Measurements from ENCODE around the gene GRID2IP. TPM values are rescaled to one million over a fixed set of nuclear protein-coding genes. Genes with fewer than 3 reads are reported as not detected.

Gene GRID2IP
- total RNA-seq, 2 donors from 2014 or later = 0.29 TPM; not detected in 1

GRCh38 chr7:6500691-6501090, 50.6 kb downstream of the GRID2IP start:
- ATAC-seq (no peak), DNase-seq (ENCODE audit: low spot score) (no peak)
- Mint-ChIP-seq H3K4me1 (ENCODE audit: low read depth in 2 of 2) (peaks cover 0 to 5% of the 10 kb centered on the region in 2 donors), H3K9me3 (no peaks in the 10 kb centered on the region), H3K36me3 (no peaks in the 10 kb centered on the region), H3K4me3 (no peak overlapping the region), H3K27ac (no peak overlapping the region), H3K27me3 (no peaks in the 10 kb centered on the region)

GRCh38 chr7:6497994-6498393, 53.3 kb downstream of the GRID2IP start:
- Mint-ChIP-seq H3K9me3 (no peaks in the 10 kb centered on the region), H3K36me3 (no peaks in the 10 kb centered on the region), H3K4me1 (ENCODE audit: low read depth in 2 of 2) (no peaks in the 10 kb centered on the region), H3K4me3 (no peak overlapping the region), H3K27me3 (no peaks in the 10 kb centered on the region), H3K27ac (no peak overlapping the region)
- ATAC-seq (no peak), DNase-seq (ENCODE audit: low spot score) (peak; percentile 41)

- H3K4me1 Mint-ChIP-seq (ENCODE audit: low read depth in 2 of 2) = no peaks in the 10 kb centered on the region
Measured at GRCh38 chr7:6497637-6497905, 53.7 kb downstream of the GRID2IP start.

GRCh38 chr7:6496842-6497636, 54.2 kb downstream of the GRID2IP start:
- no peaks in the 10 kb centered on the region for H3K36me3 Mint-ChIP-seq
- ATAC-seq (no peak), DNase-seq (ENCODE audit: low spot score) (no peak)
- H3K27me3 Mint-ChIP-seq = no peaks in the 10 kb centered on the region
- H3K4me3 Mint-ChIP-seq = no peak overlapping the region
- no peaks in the 10 kb centered on the region for H3K9me3 Mint-ChIP-seq
- H3K27ac Mint-ChIP-seq = no peak overlapping the region
- no peaks in the 10 kb centered on the region for H3K4me1 Mint-ChIP-seq (ENCODE audit: low read depth in 2 of 2)

More at GRCh38 chr7:6497637-6497905, 53.7 kb downstream of the GRID2IP start:
- no peaks in the 10 kb centered on the region for H3K9me3 Mint-ChIP-seq
- no peak overlapping the region for H3K4me3 Mint-ChIP-seq
- ATAC-seq (no peak), DNase-seq (ENCODE audit: low spot score) (no peak)
- H3K36me3 Mint-ChIP-seq = no peaks in the 10 kb centered on the region
- H3K27ac Mint-ChIP-seq = no peak overlapping the region
- H3K27me3 Mint-ChIP-seq = no peaks in the 10 kb centered on the region

GRCh38 chr7:6495597-6496262, 55.5 kb downstream of the GRID2IP start:
- ATAC-seq (no peak), DNase-seq (ENCODE audit: low spot score) (no peak)
- Mint-ChIP-seq H3K36me3 (no peaks in the 10 kb centered on the region), H3K4me3 (no peak overlapping the region), H3K9me3 (no peaks in the 10 kb centered on the region), H3K27ac (no peak overlapping the region), H3K27me3 (peaks cover 0 to 2% of the 10 kb centered on the region in 2 donors), H3K4me1 (ENCODE audit: low read depth in 2 of 2) (no peaks in the 10 kb centered on the region)

GRCh38 chr7:6494365-6494764, 56.9 kb downstream of the GRID2IP start:
- ATAC-seq (no peak), DNase-seq (ENCODE audit: low spot score) (no peak)
- no peak overlapping the region for H3K27ac Mint-ChIP-seq
- H3K4me3 Mint-ChIP-seq = no peak overlapping the region
- peaks cover 0 to 2% of the 10 kb centered on the region in 2 donors for H3K27me3 Mint-ChIP-seq
- H3K4me1 Mint-ChIP-seq (ENCODE audit: low read depth in 2 of 2) = no peaks in the 10 kb centered on the region
- no peaks in the 10 kb centered on the region for H3K36me3 Mint-ChIP-seq
- H3K9me3 Mint-ChIP-seq = no peaks in the 10 kb centered on the region

GRCh38 chr7:6491194-6491593, 60.1 kb downstream of the GRID2IP start:
- ATAC-seq (no peak), DNase-seq (ENCODE audit: low spot score) (no peak)
- Mint-ChIP-seq H3K27ac (no peak overlapping the region), H3K36me3 (no peaks in the 10 kb centered on the region), H3K4me1 (ENCODE audit: low read depth in 2 of 2) (no peaks in the 10 kb centered on the region), H3K9me3 (no peaks in the 10 kb centered on the region), H3K4me3 (no peak overlapping the region), H3K27me3 (peaks cover 0 to 2% of the 10 kb centered on the region in 2 donors)

- peaks cover 0 to 2% of the 10 kb centered on the region in 2 donors for H3K27me3 Mint-ChIP-seq
Measured at GRCh38 chr7:6489612-6490011, 61.6 kb downstream of the GRID2IP start.

GRCh38 chr7:6487184-6487545, 64.1 kb downstream of the GRID2IP start:
- DNase-seq (ENCODE audit: low spot score) (no peak), ATAC-seq (no peak)
- Mint-ChIP-seq H3K27ac (no peak overlapping the region), H3K36me3 (no peaks in the 10 kb centered on the region), H3K9me3 (no peaks in the 10 kb centered on the region), H3K27me3 (peaks cover 0 to 2% of the 10 kb centered on the region in 2 donors), H3K4me3 (no peak overlapping the region), H3K4me1 (ENCODE audit: low read depth in 2 of 2) (peaks cover 3 to 4% of the 10 kb centered on the region in 2 donors)

More at GRCh38 chr7:6489612-6490011, 61.6 kb downstream of the GRID2IP start:
- H3K4me3 Mint-ChIP-seq = no peak overlapping the region
- H3K27ac Mint-ChIP-seq = no peak overlapping the region
- no peak for DNase-seq (ENCODE audit: low spot score)
- H3K4me1 Mint-ChIP-seq (ENCODE audit: low read depth in 2 of 2) = no peaks in the 10 kb centered on the region
- ATAC-seq = no peak
- H3K36me3 Mint-ChIP-seq = no peaks in the 10 kb centered on the region
- H3K9me3 Mint-ChIP-seq = no peaks in the 10 kb centered on the region

- no peak for ATAC-seq
- DNase-seq (ENCODE audit: low spot score) = peak; percentile 6
- peaks cover 5 to 8% of the 10 kb centered on the region in 2 donors for H3K4me1 Mint-ChIP-seq (ENCODE audit: low read depth in 2 of 2)
- H3K36me3 Mint-ChIP-seq = no peaks in the 10 kb centered on the region
- no peak overlapping the region for H3K27ac Mint-ChIP-seq
- H3K9me3 Mint-ChIP-seq = no peaks in the 10 kb centered on the region
- H3K4me3 Mint-ChIP-seq = no peak overlapping the region
- H3K27me3 Mint-ChIP-seq = no peaks in the 10 kb centered on the region
Measured at GRCh38 chr7:6486438-6487183, 64.7 kb downstream of the GRID2IP start.

GRCh38 chr7:6482743-6483119, 68.5 kb downstream of the GRID2IP start:
- Mint-ChIP-seq H3K9me3 (no peaks in the 10 kb centered on the region), H3K4me1 (ENCODE audit: low read depth in 2 of 2) (peaks cover 36 to 45% of the 10 kb centered on the region in 2 donors), H3K27me3 (no peaks in the 10 kb centered on the region), H3K36me3 (peaks cover 5% of the 10 kb centered on the region), H3K4me3 (peak overlapping the region; percentile 93), H3K27ac (peak overlapping the region; percentile 76 to 77)
- ATAC-seq (no peak), DNase-seq (ENCODE audit: low spot score) (no peak)

GRCh38 chr7:6482307-6482706, 69.0 kb downstream of the GRID2IP start:
- H3K4me1 Mint-ChIP-seq (ENCODE audit: low read depth in 2 of 2) = peaks cover 40 to 50% of the 10 kb centered on the region in 2 donors
- no peaks in the 10 kb centered on the region for H3K9me3 Mint-ChIP-seq
- ATAC-seq (no peak), DNase-seq (ENCODE audit: low spot score) (peak; percentile 28)
- peak overlapping the region; percentile 93 for H3K4me3 Mint-ChIP-seq
- H3K27ac Mint-ChIP-seq = peak overlapping the region; percentile 76 to 77
- no peaks in the 10 kb centered on the region for H3K27me3 Mint-ChIP-seq
- H3K36me3 Mint-ChIP-seq = peaks cover 5% of the 10 kb centered on the region

GRCh38 chr7:6481445-6481844, 69.8 kb downstream of the GRID2IP start:
- peak; percentile 18 for DNase-seq (ENCODE audit: low spot score)
- Mint-ChIP-seq H3K4me3 (peak overlapping the region; percentile 93), H3K27ac (peak overlapping the region in 1 of 2 donors; percentile 77), H3K36me3 (peaks cover 5% of the 10 kb centered on the region), H3K4me1 (ENCODE audit: low read depth in 2 of 2) (peaks cover 48 to 57% of the 10 kb centered on the region in 2 donors), H3K27me3 (no peaks in the 10 kb centered on the region), H3K9me3 (no peaks in the 10 kb centered on the region)
- ATAC-seq = no peak

- no peak for ATAC-seq
- peak overlapping the region; percentile 93 for H3K4me3 Mint-ChIP-seq
- H3K36me3 Mint-ChIP-seq = peaks cover 5% of the 10 kb centered on the region
- DNase-seq (ENCODE audit: low spot score) = no peak
- H3K27ac Mint-ChIP-seq = peak overlapping the region; percentile 65 to 77
- no peaks in the 10 kb centered on the region for H3K9me3 Mint-ChIP-seq
- H3K27me3 Mint-ChIP-seq = no peaks in the 10 kb centered on the region
- peaks cover 56 to 64% of the 10 kb centered on the region in 2 donors for H3K4me1 Mint-ChIP-seq (ENCODE audit: low read depth in 2 of 2)
Measured at GRCh38 chr7:6480323-6480660, 71.0 kb downstream of the GRID2IP start.

Measured in natural killer cell treated with Interleukin-12 subunit alpha and Interleukin-12 subunit beta and Interleukin-15 and Interleukin-18, amount 100 ng/mL, for 72 hours (primary cell).